Measurements from ENCODE around the gene MEIS3.

MEIS3 gene

DNA sequence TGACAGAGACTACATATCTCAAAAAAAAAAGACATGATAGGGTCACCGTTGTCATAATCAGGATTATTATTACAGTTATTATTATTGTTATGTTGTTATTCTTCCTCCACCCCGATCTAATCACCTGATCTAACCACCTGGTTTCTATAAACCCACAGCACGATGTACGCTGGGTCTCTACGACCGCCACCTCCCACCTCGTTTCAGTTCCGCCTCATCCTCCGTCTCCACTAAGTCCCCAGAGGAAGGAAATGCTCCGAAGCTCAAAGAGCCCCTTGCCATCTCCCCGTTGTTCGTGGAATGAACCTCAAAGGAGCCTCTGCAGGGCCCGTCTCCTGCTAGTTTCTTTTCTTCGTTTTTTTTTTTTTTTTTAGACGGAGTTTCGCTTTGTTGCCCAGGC is 15.9 kb upstream of the MEIS3 start:
- DNase-seq = no peak

DNA sequence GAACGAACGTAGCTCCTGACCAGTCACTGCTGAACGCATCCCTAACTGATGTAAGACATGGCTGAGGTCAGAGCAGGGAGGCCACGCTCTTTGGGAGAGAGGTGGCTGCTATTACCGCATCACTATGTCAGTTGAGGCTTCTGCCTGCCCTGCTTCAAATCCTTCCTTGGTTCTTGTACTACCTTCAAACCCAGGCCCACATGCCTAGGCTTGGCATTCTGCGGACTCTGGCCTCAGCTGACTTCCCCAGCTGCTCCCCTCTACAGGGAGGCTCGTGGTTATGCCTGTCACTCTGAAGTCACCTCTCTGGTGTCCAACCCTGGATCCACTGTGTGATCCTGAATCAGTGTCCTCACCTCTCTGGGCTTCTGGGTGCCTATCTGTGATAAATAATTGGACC is 14.8 kb upstream of the MEIS3 start:
- DNase-seq = no peak

DNA sequence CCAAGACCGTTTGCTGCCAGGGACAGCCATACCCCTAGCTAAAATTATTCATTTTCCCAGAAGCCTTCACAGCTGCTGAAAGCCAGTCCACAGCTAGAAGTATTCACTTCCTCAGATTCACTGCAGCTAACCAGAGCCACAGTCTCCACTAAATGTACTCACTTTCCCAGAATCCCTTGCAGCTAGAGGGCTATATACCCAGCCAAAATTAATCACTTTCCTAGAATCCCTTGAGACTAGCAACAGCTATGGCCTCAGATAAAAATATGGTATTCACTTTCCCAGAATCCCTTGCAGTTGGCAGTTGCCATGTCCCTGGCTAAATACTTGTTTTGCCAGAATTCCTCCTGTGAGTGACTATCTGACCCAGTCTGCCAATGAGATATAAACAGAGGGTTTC is 13.8 kb upstream of the MEIS3 start:
- no peak for DNase-seq

DNA sequence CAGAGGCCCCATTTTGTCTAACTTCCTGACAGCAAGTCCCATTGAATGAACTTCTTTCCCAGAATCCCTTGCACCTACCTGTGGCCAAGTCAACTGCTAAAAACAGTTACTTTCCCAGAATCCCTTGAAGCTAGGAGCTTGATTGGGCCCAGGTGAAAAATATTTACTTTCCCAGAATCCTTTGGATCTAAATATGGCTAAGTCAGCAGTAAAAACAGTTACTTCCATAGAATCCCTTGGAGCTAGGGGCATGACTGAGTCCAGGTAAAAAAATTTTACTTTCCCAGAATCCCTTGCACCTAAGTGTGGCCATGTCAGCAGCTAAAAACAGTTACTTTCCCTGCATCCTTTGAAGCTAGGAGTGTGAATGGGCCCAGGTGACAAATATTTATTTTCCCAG is 13.2 kb upstream of the MEIS3 start:
- DNase-seq = no peak

DNA sequence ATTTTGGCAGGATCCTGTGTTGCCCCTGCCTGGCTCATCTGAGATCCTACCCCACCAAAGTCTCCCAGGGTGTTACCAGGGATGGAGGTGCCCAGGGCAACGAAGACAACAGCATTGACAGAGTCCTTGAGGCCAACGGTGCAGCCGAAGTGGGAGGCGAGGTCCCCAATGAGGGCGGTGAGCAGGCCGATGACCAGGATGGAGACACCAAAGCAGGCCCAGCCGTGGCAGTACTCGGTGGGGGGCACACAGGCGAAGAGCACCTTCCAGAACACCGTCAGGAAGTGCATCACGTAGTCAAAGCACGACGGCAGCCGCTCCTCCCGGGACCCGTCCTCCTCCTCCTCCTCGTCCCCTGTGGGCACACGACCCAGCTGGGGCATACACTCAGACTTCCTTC is 12.8 kb upstream of the MEIS3 start:
- no peak for DNase-seq

DNA sequence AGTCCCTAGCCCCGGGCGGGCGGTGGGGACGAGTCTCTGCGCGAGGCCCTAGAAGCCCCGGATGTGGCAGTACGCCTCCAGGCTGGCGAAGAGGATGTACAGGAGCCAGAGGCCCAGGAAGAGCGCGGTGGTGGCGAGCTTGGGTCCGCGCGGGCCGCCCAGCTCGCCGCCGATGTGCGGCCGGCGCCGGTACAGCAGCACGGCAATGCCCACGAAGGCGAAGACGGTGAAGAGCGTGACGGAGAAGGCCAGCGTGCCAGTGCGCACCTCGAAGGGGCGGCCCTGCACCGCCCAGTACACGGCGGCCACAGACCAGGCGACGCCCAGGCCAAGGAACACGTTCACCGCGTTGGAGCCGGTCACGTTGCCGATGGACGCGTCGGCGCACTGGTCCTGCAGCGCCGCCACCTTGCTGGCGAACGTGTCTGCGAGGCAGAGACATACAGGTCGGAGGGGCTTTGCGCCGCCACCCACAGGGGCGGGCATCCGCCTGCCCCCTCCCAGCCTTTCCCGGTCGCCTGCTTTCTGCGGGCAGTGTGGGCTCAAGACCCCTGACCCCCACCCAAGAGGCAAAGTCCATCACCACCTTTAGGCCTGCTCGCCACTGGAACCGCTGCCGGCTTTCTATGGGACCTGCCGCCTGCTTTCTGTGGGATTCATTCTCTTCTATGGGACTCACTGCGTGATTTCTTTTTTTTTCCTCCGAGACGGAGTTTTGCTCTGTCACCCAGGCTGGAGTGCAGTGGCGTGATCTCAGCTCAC is 10.9 kb upstream of the MEIS3 start:
- peak; percentile 64 for DNase-seq

DNA sequence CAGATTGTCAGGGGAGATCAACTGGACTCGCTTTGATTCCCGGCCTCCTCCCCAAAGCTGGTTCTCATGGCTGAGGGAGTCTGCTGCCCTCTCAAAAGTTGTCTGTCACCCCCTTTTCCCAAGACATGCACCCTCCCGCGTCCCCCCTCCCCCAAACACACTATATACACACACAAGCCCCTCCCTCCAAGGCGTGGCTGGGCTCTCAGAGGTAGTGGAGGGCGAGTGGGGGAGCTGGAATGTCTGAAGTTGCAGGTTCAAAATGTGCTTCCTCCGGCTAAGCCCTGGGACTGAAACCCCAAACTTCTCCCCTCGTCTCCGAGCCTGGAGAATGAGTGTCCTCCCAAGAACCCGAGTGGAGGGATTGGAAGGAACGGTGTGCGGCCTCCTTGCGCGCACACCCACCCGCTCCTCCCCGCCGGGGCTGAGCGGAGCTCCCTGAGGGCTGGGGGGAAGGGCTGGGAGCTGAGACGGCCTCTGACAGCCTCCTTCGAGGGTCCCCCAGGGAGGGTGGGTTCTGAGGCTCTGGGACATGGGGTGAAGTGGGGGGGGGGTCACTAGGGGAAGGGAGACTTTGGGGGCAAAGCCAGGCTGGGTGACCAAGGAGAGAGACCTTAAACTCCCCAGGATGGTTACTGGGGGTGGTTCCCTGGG is 9.9 kb upstream of the MEIS3 start:
- DNase-seq = no peak

DNA sequence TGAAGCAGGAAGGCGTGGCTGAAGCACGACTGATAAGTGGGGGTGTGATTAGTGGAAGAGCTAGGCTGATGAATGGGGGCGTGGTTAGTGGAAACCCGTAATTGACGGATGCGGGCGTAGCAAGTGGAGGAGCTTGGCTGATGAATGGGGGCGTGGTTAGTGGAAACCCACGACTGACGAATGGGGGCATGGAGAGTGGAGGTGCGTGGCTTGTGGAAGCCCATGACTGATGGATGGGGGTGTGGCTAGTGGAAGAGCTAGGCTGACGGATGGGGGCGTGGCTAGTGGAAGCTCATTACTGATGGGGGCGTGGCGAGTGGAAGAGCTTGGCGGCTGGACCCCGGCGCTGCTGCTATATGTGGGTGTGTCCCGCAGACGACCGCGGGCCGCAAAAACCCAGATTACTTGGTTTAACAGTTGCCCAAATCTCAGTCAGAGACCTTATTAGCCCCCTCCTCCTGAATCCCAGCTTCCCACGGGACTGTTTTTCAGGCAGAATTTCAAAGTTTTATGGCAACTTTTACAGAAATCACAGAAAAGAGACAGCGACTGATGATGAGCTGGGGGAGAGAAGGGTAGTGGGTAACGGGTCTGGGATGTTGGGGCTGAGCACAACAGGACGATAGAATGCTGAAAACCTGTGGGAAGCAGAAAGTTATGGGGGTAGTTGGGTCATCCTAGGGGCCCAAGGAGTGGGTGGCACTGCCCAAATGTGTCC is 9.0 kb upstream of the MEIS3 start:
- DNase-seq = peak; percentile 97

DNA sequence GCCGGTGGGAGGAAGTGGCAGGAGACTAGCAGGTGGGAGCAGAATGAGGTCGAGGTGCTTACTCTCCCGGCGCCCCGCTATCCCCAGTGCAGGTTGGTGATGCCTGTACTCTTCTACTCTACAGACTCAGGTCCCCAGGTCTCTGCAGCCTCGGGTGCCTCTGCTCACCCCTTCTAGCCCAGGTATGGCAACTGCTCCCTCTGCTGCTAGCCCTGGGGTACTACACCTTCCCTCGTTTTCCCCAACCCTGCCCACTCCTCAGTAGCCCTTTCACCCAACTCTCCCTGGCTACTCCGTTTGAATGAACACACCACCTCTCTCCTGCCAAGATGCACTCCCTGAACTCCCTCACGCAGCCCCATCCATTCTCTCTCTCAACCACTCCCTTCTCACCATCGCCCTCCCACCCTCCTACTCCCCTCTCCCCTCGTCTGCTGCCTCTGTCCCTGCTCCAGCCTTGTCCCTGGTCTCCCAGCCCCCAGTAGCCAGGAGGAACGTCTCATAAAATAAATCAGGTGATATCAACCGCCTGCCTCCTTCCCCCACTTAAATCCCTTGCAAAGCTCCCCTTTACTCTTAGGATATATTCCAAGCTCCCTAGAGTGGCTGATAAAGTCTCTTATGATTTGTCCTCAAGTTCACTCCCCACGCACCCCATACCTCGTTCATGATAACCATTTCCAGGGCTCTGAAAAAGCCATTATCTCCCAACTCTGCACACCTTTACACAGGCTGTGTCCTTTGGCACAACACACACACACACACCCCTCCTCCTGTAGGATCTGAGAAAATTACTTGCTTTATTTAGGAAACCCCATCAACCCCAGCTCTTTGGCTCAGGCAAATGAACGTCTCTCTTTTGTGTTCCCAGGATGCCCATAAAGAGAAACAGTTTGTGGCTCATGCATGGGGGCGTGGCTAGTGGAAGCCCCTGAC is 8.2 kb upstream of the MEIS3 start:
- DNase-seq = peak; percentile 68

DNA sequence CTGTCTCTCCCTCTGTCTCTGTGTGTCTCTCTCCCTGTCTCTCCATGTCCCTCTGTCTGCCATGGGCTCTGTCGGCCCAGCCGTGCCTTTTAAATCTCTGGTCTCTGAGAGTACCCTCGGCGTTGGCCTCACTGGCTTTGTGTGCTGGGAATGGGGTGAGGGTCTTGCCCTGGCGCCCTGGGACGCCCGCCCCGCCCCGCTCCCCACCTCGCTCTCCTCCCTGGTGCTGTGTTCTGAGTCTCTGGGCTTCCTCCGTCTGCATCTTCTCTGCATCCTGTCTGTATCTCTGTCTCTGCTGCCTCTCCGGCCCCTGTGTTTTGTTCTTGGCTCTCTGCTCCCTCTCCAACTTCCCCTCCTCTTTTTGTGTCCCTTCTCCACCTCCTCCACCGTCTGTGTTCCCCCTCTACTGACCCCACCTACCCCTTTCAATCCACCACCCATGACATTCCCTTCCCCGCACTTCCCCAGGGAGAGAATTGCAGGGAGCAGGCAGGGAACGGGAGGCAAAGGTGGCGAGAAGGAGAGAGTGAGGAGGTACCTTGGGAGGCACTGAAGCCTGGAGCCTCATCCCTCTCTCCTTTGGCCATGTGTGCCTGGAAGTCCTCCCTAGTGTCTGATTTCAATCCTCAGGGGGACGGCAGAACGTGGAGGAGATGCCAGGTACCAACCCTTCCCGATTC is 4.0 kb upstream of the MEIS3 start:
- no peak for DNase-seq

DNA sequence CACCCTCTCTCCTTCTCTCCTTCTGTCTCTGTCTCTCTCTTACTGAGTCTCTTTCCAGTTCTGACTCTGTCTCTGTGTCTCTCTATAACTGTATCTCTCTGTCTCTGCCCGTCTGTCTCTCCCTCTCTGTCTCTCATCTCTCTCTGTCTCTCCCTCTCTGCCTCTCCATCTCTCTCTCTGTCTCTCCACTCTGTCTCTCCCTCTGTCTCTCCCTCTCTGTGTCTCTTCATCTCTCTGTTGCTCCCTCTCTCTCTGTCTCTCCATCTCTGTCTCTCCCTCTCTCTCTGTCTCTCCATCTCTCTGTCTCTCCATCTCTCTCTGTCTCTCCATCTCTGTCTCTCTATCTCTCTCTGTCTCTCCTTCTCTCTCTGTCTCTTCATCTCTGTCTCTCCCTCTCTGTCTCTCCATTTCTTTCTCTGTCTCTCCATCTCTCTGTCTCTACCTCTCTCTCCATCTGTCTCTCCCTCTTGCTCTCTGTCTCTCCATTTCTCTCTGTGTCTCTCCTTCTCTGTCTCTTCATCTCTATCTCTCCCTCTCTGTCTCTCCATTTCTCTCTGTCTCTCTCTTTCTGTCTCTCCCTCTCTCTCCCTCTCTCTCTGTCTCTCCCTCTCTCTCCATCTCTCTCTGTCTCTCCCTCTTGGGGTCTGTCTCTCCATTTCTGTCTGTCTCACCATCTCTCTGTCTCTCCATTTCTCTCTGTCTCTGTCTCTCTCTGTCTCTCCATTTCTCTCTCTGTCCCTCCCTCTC is 3.3 kb upstream of the MEIS3 start:
- DNase-seq = no peak

DNA sequence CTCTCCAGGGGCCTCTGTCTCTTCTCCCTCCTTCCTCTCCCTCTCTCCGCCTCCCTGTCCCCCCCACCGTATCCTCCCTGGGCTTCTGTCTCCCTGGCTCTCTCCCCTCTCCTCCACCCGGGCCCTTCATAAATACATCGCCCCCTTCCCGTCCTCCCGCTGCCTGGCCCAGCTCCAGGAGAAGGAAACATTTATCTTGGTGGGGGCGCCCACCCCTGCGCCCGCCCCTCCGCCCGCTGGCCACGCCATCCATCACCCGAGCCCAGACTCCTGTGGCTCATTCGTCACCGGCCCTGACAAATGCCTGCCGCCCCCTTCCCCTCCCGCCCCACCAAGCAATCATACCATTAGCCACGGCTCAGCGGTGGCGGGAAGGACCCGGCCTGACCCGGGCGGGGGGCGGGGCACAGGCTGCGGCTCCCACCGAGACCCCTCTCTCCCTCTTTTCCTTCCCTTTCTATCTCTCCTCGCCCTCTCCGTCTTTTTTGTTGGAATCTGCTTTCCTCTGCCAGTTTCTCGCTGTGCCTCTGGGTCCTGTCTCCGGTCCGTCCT is 2.6 kb upstream of the MEIS3 start:
- DNase-seq = no peak

DNA sequence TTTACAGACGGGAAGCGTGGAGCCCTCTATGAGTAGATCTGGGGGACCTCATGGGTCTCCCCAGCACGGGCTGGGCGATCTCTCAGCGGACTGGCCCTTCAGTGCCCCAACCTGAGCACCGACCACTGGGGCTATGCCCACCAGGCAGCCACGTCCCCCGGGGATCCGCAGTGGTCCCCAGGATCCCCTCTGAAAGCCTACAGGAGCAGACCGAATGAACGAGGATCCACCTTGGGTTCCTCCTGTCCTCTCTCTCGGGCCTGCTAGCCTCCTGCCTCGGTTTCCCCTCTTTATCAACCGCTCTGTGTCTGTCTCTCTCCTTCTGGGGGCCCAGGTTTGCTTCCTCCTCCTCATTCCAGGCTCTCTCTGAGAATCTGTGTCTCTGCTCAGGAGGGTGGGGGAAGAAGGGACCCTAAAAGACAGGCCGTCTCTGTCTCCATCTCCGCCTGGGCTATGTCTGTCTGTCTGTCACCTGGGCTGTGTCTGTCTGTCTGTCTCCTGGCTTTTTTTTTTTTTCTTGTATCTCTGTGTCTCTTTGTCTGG is 2.0 kb upstream of the MEIS3 start:
- DNase-seq = no peak

DNA sequence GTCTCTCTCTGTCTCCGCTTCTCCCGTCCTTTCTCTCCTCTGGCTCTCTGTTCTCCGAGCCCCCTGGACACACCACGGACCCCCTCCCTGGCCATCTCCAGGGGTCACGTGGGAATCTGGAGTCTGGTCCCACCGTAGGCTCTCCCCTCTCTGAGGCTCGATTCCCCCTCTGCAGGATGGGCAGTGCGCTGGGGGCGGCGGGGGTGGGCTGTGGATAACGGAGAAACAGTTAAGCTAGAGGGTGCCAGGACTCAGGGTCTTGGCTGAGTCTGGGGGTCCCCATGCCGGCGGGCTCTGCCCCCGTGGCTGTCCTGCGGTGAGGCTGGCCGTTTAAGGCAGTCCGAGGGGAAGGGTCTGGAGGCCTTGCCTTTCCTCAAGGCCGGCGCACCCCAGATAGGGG is 462 bp upstream of the MEIS3 start:
- no peak for DNase-seq

DNA sequence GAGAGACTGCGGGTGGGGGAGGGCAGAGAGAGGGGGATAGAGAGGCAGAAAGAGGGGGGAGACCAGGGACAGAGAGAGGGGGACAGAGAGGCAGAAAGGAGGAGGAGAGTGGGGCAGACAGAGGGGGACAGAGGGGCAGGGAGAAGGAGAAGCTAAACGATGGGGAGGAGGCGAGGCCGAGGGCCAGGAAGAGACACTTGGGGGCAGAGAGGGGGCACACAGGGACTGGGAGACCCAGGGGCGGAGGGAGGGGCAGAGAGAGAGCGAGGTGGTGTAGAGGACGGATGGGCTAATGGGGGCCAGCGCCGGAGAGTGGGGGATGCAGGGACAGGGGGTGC is 666 bp downstream of the MEIS3 start:
- DNase-seq = no peak

DNA sequence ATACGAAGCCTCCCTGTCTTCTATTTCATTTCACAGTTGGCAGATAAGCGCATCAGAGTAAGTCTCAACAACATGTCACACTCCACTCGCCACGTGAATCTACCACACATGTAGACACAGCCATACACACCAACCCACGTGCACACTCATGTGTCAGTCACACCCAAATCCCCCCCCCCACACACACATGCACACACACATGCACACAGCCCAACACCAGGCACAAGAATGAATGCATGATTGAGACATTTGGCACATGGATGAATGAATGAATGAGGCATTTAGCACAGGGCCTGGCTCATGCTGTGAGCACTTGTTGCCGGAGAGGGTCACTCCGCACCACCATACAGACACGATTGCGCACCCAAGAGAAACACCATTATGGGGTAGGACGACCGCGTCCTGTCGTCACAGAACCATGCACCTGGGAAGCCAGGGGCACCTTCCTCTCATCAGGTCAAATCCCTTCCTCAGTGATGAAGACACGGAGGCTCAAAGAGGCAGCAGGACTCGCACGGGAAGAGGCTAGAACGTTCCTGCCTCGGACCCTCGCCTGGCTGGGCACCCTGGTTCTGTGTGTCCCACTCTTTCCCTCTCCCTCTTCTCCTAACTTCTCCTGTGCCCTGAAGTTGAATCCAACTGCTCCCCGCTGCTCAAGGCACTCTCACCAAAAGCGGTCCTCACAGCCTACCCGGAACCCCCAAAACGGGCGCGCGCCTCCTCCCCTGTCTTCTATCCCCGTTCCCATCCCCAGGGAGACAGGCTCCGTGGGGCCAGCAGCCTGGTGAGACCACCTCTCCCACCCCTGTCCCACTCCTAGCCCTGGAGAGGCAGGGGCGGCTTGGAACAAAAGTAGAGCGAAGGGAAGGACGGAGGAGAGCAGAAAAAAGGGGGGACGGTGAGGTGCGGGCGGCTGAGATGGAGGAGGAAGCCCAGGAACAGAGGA is 1.3 kb downstream of the MEIS3 start:
- DNase-seq = no peak

DNA sequence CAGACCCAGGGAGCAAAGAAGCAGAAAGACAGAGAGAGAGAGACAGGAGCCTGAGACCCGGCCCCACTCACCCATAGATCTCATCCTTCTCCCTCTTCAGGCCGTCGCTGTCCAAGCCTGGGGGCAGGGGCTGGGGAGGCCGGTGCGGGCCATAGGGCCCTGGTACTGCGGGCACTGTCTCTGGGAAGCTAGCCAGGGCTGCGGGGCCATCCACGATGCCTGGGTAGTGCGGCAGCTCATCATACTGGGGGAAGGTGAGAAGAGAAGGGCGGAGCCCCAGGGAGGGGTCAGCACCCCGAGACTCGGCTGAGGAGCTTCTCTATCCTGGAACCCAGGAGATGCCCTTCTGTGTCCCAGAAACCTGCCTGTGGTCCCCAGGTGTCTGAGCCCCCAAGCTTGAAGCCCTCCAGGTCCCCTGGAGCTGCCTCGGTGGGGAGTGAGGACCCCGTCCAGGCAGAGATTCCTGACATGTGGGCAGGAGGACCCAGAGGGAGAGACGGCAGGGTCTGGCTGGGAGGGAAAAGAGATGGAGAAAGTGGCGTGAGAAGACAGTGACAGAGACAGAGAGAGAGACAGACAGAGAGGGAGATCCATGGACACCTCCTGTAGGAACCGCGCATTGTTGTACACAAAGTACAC is 2.1 kb downstream of the MEIS3 start:
- no peak for DNase-seq

DNA sequence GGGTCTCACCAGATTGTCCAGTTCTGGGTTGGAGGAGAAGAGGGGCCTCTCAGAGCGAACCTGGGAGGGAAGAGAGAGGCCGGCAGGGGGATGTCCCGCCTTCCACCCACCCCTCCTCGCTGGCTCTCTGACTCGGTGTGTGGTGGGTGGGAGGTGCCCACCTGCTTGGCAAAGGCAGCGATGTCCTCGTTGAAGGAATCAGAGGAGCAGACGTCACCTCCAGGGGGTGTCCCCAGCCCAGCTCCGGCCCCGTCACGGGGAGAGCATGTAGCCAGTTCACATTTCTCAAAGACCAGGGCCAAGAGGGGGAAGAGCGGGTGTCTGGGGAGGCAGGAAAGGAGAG is 2.7 kb downstream of the MEIS3 start:
- no peak for DNase-seq

DNA sequence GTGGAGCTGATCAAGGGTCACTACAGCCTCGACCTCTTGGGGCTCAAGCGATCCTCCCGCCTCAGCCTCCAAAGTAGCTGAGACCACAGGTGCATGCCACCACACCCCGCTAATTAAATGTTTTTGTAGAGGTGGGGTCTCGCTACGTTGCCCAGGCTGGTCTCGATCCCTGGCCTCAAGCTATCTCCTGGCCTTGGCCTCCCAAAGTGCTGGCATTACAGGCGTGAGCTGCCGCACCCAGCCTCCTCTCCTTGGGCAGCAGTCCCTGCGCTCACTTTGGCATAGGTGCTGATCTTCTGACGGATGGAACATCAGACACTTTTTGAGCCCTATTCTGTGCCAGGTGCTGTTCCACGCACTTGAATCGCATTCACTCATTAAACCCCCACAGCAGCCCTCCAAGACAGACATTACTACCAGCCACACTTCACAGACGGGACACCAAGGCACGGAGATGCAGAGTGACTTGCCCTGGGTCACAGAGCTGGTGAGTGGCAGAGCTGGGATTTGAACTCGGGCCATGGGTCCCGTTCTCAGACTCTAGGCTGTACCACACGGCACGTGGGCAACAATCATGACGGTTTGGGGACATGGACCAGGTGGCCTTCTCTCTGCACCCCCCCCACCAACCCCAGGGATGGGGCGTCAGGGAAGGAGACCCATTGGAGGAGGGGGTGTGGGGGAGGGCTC is 3.2 kb downstream of the MEIS3 start:
- no peak for DNase-seq

Data from NCI-H774 (cell line).